Loucy (cell line): ENCODE data around the gene SLITRK6.

Experiments
- EZH2phosphoT487 ChIP-seq: fragments of 200-600 bp; IDR thresholded peaks from 2 replicates; pipeline ENCODE4 v1.6.1; 2018; ENCODE audit warnings: antibody characterized with exemption, mild to moderate bottlenecking, moderate library complexity, borderline replicate concordance
- TF ChIP-seq, protein P1 (sequence below): fragments of 200-600 bp; sonication (generic); conservative IDR thresholded peaks from 2 replicates; pipeline ENCODE4 v1.5.1; 2014; ENCODE audit warnings: mild to moderate bottlenecking, antibody characterized with exemption, low read length

DNA sequence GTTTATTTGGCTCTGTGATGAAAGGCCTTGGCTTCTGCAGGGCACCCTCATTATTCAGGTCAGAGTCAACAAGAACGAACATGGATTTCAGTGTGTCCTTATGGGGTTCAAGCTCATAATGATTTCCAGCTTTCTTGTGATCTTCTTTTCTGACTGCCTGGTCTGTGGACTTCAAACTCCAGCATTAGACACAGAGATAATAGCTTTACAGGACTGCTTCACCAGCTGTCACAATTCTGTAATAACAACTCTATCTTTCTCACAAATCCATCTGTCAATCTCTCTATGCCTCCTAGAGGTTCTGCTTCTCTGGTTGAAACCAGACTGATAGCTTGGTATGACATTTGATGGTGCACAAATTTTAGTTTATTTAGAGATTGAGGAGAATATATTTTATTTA, 13.1 kb upstream of the SLITRK6 start:
- TF ChIP-seq, protein P1, sequence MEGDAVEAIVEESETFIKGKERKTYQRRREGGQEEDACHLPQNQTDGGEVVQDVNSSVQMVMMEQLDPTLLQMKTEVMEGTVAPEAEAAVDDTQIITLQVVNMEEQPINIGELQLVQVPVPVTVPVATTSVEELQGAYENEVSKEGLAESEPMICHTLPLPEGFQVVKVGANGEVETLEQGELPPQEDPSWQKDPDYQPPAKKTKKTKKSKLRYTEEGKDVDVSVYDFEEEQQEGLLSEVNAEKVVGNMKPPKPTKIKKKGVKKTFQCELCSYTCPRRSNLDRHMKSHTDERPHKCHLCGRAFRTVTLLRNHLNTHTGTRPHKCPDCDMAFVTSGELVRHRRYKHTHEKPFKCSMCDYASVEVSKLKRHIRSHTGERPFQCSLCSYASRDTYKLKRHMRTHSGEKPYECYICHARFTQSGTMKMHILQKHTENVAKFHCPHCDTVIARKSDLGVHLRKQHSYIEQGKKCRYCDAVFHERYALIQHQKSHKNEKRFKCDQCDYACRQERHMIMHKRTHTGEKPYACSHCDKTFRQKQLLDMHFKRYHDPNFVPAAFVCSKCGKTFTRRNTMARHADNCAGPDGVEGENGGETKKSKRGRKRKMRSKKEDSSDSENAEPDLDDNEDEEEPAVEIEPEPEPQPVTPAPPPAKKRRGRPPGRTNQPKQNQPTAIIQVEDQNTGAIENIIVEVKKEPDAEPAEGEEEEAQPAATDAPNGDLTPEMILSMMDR = no peak
- TF ChIP-seq EZH2phosphoT487 = no peak
